ENCODE measurements around the gene CCDC50. TPM values are rescaled to one million over a fixed set of nuclear protein-coding genes. Genes with fewer than 3 reads are reported as not detected.

The CCDC50 gene
- total RNA-seq, 1 experiment from 2014 or later = 47.8 TPM

GRCh38 chr3:191342006-191342405, 12.8 kb downstream of the CCDC50 start:
- POLR2A ChIA-PET = no interaction called here
- CTCF ChIA-PET = interaction anchor here (1.2 kb wide), 1 partner anchor 98 kb away, joined by 4 read pairs; no protein-coding TSS in a partner anchor
- H3K4me2 ChIP-seq (ENCODE audit: low read length) = no peak overlapping the region
- no peaks in the 10 kb centered on the region; the same call in 1 of the 2 replicates for H4K20me1 ChIP-seq (ENCODE audit: insufficient read depth)
- H3K27me3 ChIP-seq (ENCODE audit: insufficient read depth, low read length) = no peaks in the 10 kb centered on the region
- H3K4me1 ChIP-seq (ENCODE audit: control insufficient read depth in 1 of 2, insufficient read depth in 2 of 2, low read length in 2 of 2) = peaks cover 8 to 33% of the 10 kb centered on the region in 2 experiments
- no peaks in the 10 kb centered on the region; a peak in 1 of 4 replicates for H3K36me3 ChIP-seq (ENCODE audit: control insufficient read depth in 1 of 2, insufficient read depth in 2 of 2, low read length in 2 of 2)
- no peak overlapping the region for H2AFZ ChIP-seq (ENCODE audit: low read depth, low read length, poor library complexity, severe bottlenecking)
- H3K9me3 ChIP-seq (ENCODE audit: control insufficient read depth in 1 of 2, insufficient read depth in 1 of 2, low read depth in 1 of 2, low read length in 2 of 2) = no peaks in the 10 kb centered on the region
- BruUV-seq (replicated peaks) = no TSS peak
- H3K9ac ChIP-seq (ENCODE audit: low read length) = no peak overlapping the region
- RAD21 ChIA-PET (ENCODE audit: low non-redundant PET in 1 of 2, low total read pairs in 2 of 2, uncharacterized antibody in 2 of 2, unreplicated experiment in 2 of 2) = no interaction called here
- H3K79me2 ChIP-seq (ENCODE audit: insufficient read depth, low read length) = peaks cover 99% of the 10 kb centered on the region
- DNase-seq (ENCODE audit: low read depth, low spot score) (no peak), ATAC-seq (no peak)
- H3K27ac ChIP-seq (ENCODE audit: low read depth, low read length) = no peak overlapping the region
- intact Hi-C loops (cut with micrococcal nuclease) = no loop called here
- TF ChIP-seq SRF (IDR thresholded peaks at IDR 0.05; ENCODE audit: low read depth) (no peak), EZH2phosphoT487 (IDR thresholded peaks at IDR 0.05; ENCODE audit: borderline replicate concordance) (no peak), FOSL1 (IDR thresholded peaks at IDR 0.05; ENCODE audit: low read depth) (no peak), YY1 (IDR thresholded peaks at IDR 0.05; ENCODE audit: extremely low read depth, insufficient replicate concordance, low read depth, low read length) (no peak), REST (IDR thresholded peaks at IDR 0.05; ENCODE audit: low read depth) (no peak), ELF1 (IDR thresholded peaks at IDR 0.05; ENCODE audit: borderline replicate concordance, low read depth) (no peak), EZH2 (IDR thresholded peaks at IDR 0.05) (no peak), SIN3A (IDR thresholded peaks at IDR 0.05; ENCODE audit: low read depth) (no peak), MAX (IDR thresholded peaks at IDR 0.05) (no peak), RAD21 (IDR thresholded peaks at IDR 0.05; ENCODE audit: low read depth) (no peak), ATF3 (IDR thresholded peaks at IDR 0.05) (no peak), ZNF274 (IDR thresholded peaks at IDR 0.05; ENCODE audit: low read depth, low read length) (no peak), ZFX (IDR thresholded peaks at IDR 0.05) (no peak)
- no peaks in the 10 kb centered on the region for H3K9me2 ChIP-seq (ENCODE audit: insufficient read depth)
- no peak overlapping the region for H3K4me3 ChIP-seq (replicated peaks in 1 of 2; ENCODE audit: low read depth in 1 of 2, low read length in 2 of 2)

Data from HCT116 (cell line).